Loucy (cell line): ENCODE data around the gene CXXC5.

Experiments used
- EZH2phosphoT487 ChIP-seq: fragments of 200-600 bp; IDR thresholded peaks from 2 replicates; pipeline ENCODE4 v1.6.1; 2018; ENCODE audit warnings: antibody characterized with exemption, mild to moderate bottlenecking, moderate library complexity, borderline replicate concordance
- TF ChIP-seq, protein P1 (sequence below): fragments of 200-600 bp; sonication (generic); conservative IDR thresholded peaks from 2 replicates; pipeline ENCODE4 v1.5.1; 2014; ENCODE audit warnings: mild to moderate bottlenecking, antibody characterized with exemption, low read length

DNA sequence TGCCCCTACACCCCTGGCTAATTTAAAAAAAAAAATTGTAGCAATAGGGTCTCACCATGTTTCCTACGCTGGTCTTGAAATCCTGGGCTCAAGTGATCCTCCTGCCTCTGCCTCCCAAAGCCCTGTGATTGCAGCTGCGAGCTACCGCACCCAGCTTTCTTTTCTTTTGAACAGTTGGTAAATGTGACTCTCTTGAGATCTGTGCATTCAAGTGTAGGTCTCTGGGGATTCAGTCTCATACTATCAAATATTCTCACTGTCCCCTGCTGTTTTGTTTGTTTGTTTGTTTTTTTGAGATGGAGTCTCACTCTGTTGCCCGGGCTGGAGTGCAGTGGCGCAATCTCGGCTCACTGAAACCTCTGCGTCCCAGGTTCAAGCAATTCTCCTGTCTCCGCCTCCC, 42.3 kb upstream of the CXXC5 start:
- no peak for TF ChIP-seq EZH2phosphoT487
- TF ChIP-seq, protein P1, sequence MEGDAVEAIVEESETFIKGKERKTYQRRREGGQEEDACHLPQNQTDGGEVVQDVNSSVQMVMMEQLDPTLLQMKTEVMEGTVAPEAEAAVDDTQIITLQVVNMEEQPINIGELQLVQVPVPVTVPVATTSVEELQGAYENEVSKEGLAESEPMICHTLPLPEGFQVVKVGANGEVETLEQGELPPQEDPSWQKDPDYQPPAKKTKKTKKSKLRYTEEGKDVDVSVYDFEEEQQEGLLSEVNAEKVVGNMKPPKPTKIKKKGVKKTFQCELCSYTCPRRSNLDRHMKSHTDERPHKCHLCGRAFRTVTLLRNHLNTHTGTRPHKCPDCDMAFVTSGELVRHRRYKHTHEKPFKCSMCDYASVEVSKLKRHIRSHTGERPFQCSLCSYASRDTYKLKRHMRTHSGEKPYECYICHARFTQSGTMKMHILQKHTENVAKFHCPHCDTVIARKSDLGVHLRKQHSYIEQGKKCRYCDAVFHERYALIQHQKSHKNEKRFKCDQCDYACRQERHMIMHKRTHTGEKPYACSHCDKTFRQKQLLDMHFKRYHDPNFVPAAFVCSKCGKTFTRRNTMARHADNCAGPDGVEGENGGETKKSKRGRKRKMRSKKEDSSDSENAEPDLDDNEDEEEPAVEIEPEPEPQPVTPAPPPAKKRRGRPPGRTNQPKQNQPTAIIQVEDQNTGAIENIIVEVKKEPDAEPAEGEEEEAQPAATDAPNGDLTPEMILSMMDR, result no peak
